Measurements from ENCODE around the gene ALK.

DNA sequence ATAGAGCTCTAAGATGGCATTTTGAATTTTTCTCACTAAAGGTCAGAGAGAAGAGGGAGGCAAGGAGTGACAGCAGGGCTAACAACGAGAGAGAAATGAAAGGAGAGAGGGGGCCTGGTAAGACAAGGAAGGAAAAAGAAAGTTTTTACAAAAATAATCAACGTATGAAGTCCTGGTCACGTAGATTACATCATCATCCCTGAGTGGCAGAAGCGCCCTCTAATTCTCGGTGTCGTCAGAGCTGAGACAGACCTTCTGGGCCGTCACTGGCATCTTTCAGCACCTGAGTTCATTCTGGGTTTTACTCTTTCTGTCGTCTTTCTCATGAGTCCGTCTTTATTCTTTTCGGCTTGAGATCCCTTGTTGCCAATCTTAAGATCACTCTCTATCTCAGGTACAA lies 329.8 kb downstream of the ALK start:
- no peak for TF ChIP-seq ZNF274 (IDR thresholded peaks at IDR 0.05; ENCODE audit: low read depth, low read length)
- no peak for TF ChIP-seq SUZ12 (IDR thresholded peaks at IDR 0.05; ENCODE audit: extremely low read depth, insufficient read depth, insufficient read length)
- no peak for TF ChIP-seq YY1 (IDR thresholded peaks at IDR 0.05; ENCODE audit: insufficient read depth, insufficient read length)

Measured in NT2/D1 (cell line).